ENCODE results near the gene PSKH1.
A peak's percentile ranks its signal among the peaks of the same experiment; 100 is the strongest.
"Not testable (repeated sequence)": the region's sequence is repeated elsewhere in the genome, so short reads cannot be mapped to it uniquely, and the experiment has no call there.

PSKH1 gene
- total RNA-seq = 16.5 to 29.5 (median 20.8) reads per million in 3 experiments

DNA sequence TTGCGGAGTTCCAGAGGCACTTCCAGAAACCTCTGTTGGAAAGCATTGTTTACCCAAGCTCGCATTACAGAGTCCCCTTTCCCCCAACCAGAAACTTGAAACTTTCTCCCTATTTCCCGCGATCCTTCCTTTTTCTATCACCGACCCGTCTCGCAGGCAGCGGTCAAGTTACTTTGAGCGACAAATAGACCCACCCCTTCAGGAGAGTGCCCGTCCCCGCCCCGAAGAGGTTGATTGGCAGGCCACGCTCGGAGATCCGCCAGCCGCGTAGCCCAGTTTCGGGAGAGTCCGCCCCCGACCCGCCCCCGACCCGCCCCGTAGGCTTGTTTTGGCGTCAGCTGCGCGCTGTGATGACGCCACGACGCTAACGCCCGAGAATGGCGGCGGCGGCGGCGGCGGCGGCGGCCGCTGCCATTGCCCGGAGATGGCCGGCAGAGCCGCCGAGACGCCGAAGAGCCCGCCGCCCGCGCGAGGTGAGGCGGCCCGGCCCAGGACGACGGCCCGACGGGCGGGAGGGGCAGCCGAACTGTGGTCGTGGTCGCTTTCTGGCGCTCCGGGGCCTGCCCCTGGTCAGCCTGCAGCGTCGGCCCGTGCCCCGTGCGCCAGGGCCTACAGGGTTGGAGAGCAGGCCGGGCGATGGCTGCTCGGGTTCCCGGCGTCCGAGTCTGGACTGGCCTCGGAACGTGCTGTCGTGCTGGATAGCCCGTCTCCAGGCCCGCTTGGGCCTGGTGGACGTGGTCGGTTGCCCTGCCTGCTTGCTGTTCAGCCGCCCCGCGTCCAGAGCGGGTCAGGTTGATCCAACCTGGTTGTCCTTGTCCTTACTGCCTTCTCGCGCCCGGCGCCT, at the start of gene PSKH1:
TSS of gene PSKH1 (plus strand) at position 356 of the 844 bp plus-strand sequence. CDS start 15,496 bp downstream, outside the sequence.
- DNase-seq = peak; percentile 85

- peak; percentile 75 for DNase-seq
Measured at GRCh38 chr16:67843343-67843765, 49.7 kb upstream of the PSKH1 start.

GRCh38 chr16:67844497-67844896, 48.6 kb upstream of the PSKH1 start:
- DNase-seq = no peak

- no peak for DNase-seq
Measured at GRCh38 chr16:67845291-67846062, 47.6 kb upstream of the PSKH1 start.

DNA sequence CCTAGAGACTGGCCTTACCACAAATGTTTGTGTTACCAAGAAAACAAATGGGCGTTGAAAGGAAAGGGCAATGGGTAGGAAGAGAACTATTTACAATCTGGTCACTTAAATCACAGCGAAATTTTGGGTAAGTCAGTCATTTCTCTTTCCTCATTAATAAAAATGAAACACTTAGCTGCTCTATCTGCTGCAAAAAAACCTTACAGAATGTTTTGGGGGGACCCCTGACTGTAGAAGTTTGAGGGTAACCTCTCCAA, 47.1 kb upstream of the PSKH1 start:
- no peak for DNase-seq

DNA sequence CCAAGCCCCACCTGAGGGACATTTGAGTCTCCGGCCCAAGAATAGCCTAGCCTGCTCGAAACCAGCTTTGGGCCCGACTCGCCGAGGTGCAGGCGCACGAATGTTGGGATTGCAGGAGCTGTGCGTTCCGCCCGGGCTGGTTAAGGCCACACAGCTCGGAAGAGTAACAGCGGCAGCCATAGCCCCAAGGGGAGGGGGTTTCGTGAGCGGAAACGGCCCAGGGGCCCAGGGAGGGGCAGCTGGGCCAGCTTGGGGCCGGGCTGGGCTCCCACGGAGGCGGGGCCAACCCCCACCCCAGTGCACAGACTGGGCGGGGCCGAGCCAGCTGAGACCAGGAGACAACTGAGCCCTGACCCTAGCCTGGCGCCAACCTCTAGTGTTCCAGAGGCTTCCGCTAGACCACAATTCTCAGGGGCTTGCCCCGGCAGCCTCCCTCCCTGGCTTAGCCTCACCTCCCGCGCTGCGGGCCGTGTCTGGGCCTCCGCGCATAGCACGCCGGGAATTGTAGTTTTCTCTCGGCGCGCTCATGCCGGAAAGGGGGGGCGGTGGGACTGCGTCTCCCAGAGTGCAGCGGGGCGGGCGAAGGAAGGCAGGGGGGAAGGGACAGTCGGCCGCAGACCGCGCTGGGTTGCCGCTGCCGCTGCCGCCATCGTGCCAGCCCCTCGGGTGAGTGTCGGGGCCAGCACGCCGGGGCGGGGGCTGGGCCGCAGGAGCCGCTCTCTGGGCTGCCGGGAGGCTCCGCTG, 46.6 kb upstream of the PSKH1 start, which contains the start of gene NUTF2:
TSS of gene NUTF2 (plus strand) at position 614 of the 744 bp plus-strand sequence. CDS start 18,198 bp downstream, outside the sequence.
- peak; percentile 94 for DNase-seq

DNA sequence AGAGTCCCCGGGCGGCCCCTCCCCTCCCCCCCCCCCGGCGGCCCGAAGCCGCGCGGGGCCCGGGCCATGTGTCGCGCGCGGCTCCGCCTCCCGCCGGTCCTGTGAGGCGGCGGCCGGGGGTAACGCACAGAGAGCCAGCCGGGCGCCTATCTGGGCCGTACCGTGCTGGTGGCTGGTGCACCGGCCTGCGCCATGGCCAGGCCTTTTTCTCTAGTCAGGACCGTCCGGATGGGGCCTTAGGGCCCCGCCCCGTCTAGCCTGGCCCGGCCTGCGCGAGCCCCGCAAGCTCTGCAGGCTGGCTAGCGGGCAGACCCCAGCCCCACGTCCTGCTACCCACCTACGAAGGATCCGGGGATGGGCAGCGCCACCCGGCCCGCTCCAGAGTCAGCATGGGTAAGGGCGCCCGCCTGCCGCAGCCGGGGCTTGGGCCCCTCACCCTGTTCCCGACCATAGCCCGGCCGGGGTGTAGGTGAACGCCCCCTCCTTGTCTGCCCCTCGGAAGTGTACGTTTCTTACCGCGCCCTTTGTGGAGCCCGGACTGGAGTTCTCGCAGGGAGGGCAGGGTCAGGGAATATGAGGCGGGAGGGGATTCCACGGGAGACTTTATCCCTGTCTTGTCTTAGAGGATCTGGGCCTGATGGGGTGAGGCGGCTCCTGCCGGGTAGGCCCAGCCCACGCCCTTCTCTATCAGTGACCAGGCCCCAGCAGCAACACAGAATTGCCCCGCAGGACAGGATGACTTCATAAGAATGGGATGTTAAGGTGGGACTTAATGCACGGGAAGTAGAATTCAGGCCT, 45.8 kb upstream of the PSKH1 start, which contains the start of gene CENPT:
TSS of gene CENPT (minus strand) at position 630 of the 798 bp plus-strand sequence. CDS start 13,834 bp downstream, outside the sequence.
- DNase-seq = no peak

GRCh38 chr16:67848118-67848517, 44.9 kb upstream of the PSKH1 start:
- DNase-seq = no peak

DNA sequence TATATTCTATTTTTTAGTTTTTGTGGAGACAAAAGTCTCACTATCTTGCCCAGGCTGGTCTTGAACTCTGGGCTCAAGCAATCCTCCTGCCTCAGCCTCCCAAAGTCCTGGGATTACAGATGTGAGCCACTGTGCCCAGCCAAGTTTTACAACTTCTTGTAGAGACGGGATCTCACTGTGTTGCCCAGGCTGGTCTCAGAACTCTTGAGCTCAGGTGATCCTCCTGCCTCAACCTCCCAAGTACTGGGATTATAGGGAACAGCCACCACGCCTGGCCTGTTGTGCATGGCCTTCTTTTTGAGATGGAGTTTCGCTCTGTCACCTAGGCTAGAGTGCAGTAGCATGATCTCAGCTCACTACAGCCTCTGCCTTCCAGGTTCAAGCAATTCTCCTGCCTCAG, 39.4 kb upstream of the PSKH1 start:
- DNase-seq = no peak

DNA sequence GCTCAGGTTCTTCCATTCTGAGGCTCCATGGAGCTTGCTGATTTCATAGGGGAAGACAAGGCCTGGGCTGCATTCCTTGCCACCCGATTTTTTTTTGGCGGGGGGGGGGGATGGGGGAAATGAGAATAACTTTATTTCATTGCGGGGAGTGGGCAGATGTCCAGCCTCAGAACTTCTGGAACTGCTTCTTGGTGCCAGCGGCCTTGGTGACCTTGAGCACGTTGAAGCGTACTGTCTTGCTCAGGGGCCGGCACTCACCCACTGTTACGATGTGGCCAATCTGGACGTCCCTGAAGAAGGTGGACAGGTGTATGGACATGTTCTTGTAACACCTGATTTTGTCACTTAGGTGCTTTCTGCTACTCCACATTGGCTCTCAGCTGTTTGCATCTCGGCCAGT, 37.3 kb upstream of the PSKH1 start:
- DNase-seq = no peak

- no peak for DNase-seq
Measured at GRCh38 chr16:67856927-67857546, 36.0 kb upstream of the PSKH1 start.

DNA sequence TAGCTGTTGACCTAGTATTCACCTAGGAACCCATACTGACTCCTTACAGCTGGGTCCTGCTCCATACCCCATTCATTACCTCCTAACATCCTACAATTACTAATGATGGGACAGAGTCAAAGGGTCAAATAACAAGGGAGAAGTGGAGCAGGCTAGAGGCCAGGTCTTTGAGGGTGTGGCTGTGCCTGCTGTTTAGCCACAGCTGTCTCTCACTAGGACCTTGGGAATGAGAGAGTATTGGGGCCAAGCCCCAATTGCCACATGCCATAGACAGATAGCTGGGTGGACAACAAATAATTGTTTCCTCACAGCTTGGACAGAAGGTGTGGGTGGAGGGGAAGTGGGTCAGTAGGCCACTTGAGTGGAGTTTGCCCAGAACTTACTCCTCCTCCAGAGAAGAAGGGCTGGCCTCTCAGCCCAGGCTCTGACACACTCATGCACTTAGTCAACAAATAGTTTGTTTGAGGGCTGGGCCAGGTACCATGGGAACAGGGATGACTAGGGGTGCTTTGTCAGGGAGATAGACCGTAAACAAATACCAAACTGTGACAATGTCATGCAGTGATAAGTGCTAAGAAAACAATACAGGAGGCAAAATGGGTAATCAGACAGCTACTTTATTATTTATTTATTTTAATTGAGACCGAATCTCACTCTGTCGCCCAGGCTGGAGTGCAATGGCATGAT, 35.4 kb upstream of the PSKH1 start:
- DNase-seq = peak; percentile 43

- no peak for DNase-seq
Measured at GRCh38 chr16:67858500-67858899, 34.6 kb upstream of the PSKH1 start.

- no peak for DNase-seq
Measured at GRCh38 chr16:67860589-67861398, 32.3 kb upstream of the PSKH1 start.

- no peak for DNase-seq
Measured at GRCh38 chr16:67861877-67862276, 31.2 kb upstream of the PSKH1 start.

- no peak for DNase-seq
Measured at GRCh38 chr16:67862623-67863583, 30.2 kb upstream of the PSKH1 start.

DNA sequence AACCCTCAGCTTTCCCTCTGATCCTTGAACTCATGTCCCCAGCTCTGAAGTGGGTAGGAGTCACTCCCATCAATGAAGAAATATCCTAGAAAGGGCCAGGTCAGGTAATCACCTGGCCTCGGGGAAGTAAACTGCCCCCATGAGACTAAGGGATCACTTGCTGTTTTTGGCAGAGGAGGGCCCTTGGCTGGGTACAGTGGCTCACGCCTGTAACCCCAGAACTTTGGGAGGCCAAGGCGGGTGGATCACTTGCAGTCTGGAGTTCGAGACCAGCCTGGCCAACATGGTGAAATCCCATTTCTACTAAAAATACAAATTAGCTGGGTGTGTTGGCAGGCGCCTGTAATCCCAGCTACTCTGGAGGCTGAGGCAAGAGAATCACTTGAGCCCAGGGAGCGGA, 29.0 kb upstream of the PSKH1 start:
- DNase-seq = not testable (repeated sequence)

DNA sequence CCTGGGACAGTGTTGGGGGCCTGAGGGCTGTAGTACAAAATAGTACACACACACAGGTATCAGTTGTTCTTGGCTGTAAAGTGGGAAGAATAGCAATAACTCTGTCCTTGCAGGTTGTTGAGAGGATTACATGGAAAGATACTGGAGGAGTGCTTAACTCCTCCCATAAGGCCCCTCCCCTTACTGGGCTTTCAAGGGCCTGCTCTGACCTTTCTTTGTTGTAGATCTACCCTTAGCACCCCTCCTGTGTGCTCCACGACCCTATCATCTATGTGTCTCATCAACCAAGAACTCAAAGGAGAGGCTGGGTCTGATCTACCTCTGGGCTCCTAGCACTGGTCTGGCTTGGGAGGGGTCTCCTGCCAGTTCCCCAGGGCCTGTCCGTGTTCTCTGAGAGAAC, 28.5 kb upstream of the PSKH1 start:
- no peak for DNase-seq

DNA sequence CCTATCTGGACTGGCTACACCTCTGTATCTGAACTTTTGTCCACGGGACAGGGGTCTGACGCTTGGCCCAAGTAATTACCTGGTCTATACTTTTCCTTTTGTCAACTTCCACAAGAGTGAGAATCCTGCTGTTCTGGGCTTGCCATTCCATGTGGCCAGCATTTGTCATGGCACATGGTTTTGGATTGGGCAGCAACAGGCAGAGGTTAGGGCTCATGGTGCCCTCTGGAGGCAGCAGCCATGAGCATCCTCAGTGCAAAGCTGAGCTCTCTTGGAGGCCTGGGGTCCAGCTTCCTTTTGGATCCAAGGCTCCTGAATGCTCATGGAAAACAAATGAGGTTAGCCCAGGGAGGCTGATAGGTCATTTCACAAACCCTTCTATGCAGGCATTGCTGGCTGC, 27.7 kb upstream of the PSKH1 start:
- DNase-seq = no peak
